Measurements from ENCODE around the gene MTCL1. TPM values are rescaled to one million over a fixed set of nuclear protein-coding genes. Genes with fewer than 3 reads are reported as not detected.

Gene MTCL1
- total RNA-seq, 1 experiment from 2014 or later = 55.4 TPM

GRCh38 chr18:8706791-8707555 lies 1.6 kb downstream of the MTCL1 start:
- peak; percentile 76 for DNase-seq (ENCODE audit: low read depth)
- in situ Hi-C loops (cut with HindIII; ENCODE audit: low pct_unique_long_range_greater_than_20kb, low sequenced_read_pairs) = no loop called here

- DNase-seq (ENCODE audit: low read depth) = peak; percentile 77
- in situ Hi-C loops (cut with HindIII; ENCODE audit: low pct_unique_long_range_greater_than_20kb, low sequenced_read_pairs) = no loop called here
These were observed 2.4 kb downstream of the MTCL1 start for GRCh38 chr18:8707556-8708300.

- in situ Hi-C loops (cut with HindIII; ENCODE audit: low pct_unique_long_range_greater_than_20kb, low sequenced_read_pairs) = no loop called here
- no peak for DNase-seq (ENCODE audit: low read depth)
These were observed 3.3 kb downstream of the MTCL1 start for GRCh38 chr18:8708670-8709069.

- in situ Hi-C loops (cut with HindIII; ENCODE audit: low pct_unique_long_range_greater_than_20kb, low sequenced_read_pairs) = no loop called here
- no peak for DNase-seq (ENCODE audit: low read depth)
These were observed 4.1 kb downstream of the MTCL1 start for GRCh38 chr18:8709248-8710059.

- in situ Hi-C loops (cut with HindIII; ENCODE audit: low pct_unique_long_range_greater_than_20kb, low sequenced_read_pairs) = no loop called here
- no peak for DNase-seq (ENCODE audit: low read depth)
These were observed 6.4 kb downstream of the MTCL1 start for GRCh38 chr18:8711736-8712135.

GRCh38 chr18:8713691-8714090 lies 8.3 kb downstream of the MTCL1 start:
- in situ Hi-C loops (cut with HindIII; ENCODE audit: low pct_unique_long_range_greater_than_20kb, low sequenced_read_pairs) = no loop called here
- no peak for DNase-seq (ENCODE audit: low read depth)

- in situ Hi-C loops (cut with HindIII; ENCODE audit: low pct_unique_long_range_greater_than_20kb, low sequenced_read_pairs) = no loop called here
- no peak for DNase-seq (ENCODE audit: low read depth)
These were observed 10.2 kb downstream of the MTCL1 start for GRCh38 chr18:8715599-8715998.

GRCh38 chr18:8717011-8717770 lies 11.8 kb downstream of the MTCL1 start:
- DNase-seq (ENCODE audit: low read depth) = no peak
- in situ Hi-C loops (cut with HindIII; ENCODE audit: low pct_unique_long_range_greater_than_20kb, low sequenced_read_pairs) = no loop called here

- in situ Hi-C loops (cut with HindIII; ENCODE audit: low pct_unique_long_range_greater_than_20kb, low sequenced_read_pairs) = no loop called here
These were observed 13.1 kb downstream of the MTCL1 start for GRCh38 chr18:8718401-8718913.

GRCh38 chr18:8719192-8719591 lies 13.8 kb downstream of the MTCL1 start:
- in situ Hi-C loops (cut with HindIII; ENCODE audit: low pct_unique_long_range_greater_than_20kb, low sequenced_read_pairs) = no loop called here
- no peak for DNase-seq (ENCODE audit: low read depth)

More at GRCh38 chr18:8718401-8718913, 13.1 kb downstream of the MTCL1 start:
- DNase-seq (ENCODE audit: low read depth) = no peak

GRCh38 chr18:8720141-8720540 lies 14.8 kb downstream of the MTCL1 start:
- in situ Hi-C loops (cut with HindIII; ENCODE audit: low pct_unique_long_range_greater_than_20kb, low sequenced_read_pairs) = no loop called here
- no peak for DNase-seq (ENCODE audit: low read depth)

GRCh38 chr18:8721094-8721669 lies 15.8 kb downstream of the MTCL1 start:
- no peak for DNase-seq (ENCODE audit: low read depth)
- in situ Hi-C loops (cut with HindIII; ENCODE audit: low pct_unique_long_range_greater_than_20kb, low sequenced_read_pairs) = no loop called here

- DNase-seq (ENCODE audit: low read depth) = no peak
- in situ Hi-C loops (cut with HindIII; ENCODE audit: low pct_unique_long_range_greater_than_20kb, low sequenced_read_pairs) = no loop called here
These were observed 16.4 kb downstream of the MTCL1 start for GRCh38 chr18:8721716-8722115.

GRCh38 chr18:8722946-8723820 lies 17.8 kb downstream of the MTCL1 start:
- no peak for DNase-seq (ENCODE audit: low read depth)
- in situ Hi-C loops (cut with HindIII; ENCODE audit: low pct_unique_long_range_greater_than_20kb, low sequenced_read_pairs) = no loop called here

GRCh38 chr18:8724452-8724851 lies 19.1 kb downstream of the MTCL1 start:
- DNase-seq (ENCODE audit: low read depth) = no peak
- in situ Hi-C loops (cut with HindIII; ENCODE audit: low pct_unique_long_range_greater_than_20kb, low sequenced_read_pairs) = no loop called here

GRCh38 chr18:8726281-8726680 lies 20.9 kb downstream of the MTCL1 start:
- DNase-seq (ENCODE audit: low read depth) = no peak
- in situ Hi-C loops (cut with HindIII; ENCODE audit: low pct_unique_long_range_greater_than_20kb, low sequenced_read_pairs) = no loop called here
